PFSK-1 (cell line): Measurements from ENCODE around the gene DUSP21.

ENCODE experiments used
- FOXP2 ChIP-seq: optimal IDR thresholded peaks from 2 replicates; pipeline ENCODE3; 2011; ENCODE audit warnings: borderline replicate concordance, control low read depth, inconsistent platforms; ENCODE audit not compliant: insufficient read depth; ENCODE audit errors: extremely low read length, extremely low read depth
- POLR2AphosphoS5 ChIP-seq: IDR thresholded peaks from 2 replicates; pipeline ENCODE4 v1.6.1; 2012; ENCODE audit warnings: low read depth, mild to moderate bottlenecking, control low read depth, low read length, moderate library complexity
- SIN3A ChIP-seq: IDR thresholded peaks from 2 replicates; pipeline ENCODE4 v1.6.1; 2012; ENCODE audit warnings: mild to moderate bottlenecking, low read length, moderate library complexity, borderline replicate concordance; ENCODE audit not compliant: insufficient read depth
- TAF1 ChIP-seq: IDR thresholded peaks from 2 replicates; pipeline ENCODE4 v1.6.1; 2012; ENCODE audit warnings: low read length, control low read depth, borderline replicate concordance; ENCODE audit not compliant: insufficient read depth
- TF ChIP-seq, protein P1 (sequence below), 2 experiments: IDR thresholded peaks; 2 replicates each; pipeline versions ENCODE4 v1.6.1 to v1.8.0; 2011 to 2012; ENCODE audit warnings: low read depth in 2 of 2, low read length in 2 of 2, control low read depth in 1 of 2, inconsistent platforms in 1 of 2, mild to moderate bottlenecking in 1 of 2, moderate library complexity in 1 of 2; ENCODE audit not compliant: insufficient read depth in 1 of 2

Gene DUSP21

DNA sequence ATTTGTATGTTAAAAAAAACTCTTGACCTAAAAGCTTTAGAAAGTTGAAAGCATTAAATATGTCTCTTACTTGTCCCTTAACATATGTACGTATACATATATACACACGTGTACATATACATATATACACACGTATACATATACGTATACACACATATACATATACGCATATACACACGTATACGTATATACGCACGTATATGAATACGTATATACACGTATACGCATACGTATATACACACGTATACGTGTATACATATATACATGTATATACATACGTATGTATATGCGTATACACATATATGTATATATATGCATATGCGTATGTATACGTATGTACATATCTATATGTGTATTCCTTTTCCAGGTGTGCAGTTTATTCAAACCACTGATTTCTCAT lies 32.9 kb downstream of the DUSP21 start:
- TF ChIP-seq SIN3A: no peak
- TF ChIP-seq, protein P1, sequence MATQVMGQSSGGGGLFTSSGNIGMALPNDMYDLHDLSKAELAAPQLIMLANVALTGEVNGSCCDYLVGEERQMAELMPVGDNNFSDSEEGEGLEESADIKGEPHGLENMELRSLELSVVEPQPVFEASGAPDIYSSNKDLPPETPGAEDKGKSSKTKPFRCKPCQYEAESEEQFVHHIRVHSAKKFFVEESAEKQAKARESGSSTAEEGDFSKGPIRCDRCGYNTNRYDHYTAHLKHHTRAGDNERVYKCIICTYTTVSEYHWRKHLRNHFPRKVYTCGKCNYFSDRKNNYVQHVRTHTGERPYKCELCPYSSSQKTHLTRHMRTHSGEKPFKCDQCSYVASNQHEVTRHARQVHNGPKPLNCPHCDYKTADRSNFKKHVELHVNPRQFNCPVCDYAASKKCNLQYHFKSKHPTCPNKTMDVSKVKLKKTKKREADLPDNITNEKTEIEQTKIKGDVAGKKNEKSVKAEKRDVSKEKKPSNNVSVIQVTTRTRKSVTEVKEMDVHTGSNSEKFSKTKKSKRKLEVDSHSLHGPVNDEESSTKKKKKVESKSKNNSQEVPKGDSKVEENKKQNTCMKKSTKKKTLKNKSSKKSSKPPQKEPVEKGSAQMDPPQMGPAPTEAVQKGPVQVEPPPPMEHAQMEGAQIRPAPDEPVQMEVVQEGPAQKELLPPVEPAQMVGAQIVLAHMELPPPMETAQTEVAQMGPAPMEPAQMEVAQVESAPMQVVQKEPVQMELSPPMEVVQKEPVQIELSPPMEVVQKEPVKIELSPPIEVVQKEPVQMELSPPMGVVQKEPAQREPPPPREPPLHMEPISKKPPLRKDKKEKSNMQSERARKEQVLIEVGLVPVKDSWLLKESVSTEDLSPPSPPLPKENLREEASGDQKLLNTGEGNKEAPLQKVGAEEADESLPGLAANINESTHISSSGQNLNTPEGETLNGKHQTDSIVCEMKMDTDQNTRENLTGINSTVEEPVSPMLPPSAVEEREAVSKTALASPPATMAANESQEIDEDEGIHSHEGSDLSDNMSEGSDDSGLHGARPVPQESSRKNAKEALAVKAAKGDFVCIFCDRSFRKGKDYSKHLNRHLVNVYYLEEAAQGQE (IDR thresholded peaks at IDR 0.05; ENCODE audit: insufficient read depth in 1 of 2, low read depth in 2 of 2, low read length in 2 of 2): no peak

GRCh38 chrX:44878780-44879179 lies 35.0 kb downstream of the DUSP21 start:
- TF ChIP-seq FOXP2 (no peak), POLR2AphosphoS5 (no peak)

DNA sequence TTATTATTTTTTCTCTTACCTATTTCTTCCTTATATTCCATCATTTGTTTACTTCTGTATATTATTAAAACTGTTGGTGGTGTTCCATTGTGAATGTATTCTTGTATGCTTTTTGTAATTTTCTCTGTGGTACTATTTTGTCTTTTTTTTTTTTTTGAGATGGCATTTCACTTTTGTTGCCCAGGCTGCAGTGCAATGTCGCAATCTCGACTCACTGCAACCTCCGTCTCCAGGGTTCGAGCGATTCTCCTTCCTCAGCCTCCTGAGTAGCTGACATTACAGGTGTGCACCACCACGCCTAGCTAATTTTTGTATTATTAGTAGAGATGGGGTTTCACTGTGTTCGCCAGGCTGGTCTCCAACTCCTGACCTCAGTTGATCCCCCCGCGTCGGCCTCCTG lies 37.7 kb downstream of the DUSP21 start:
- TF ChIP-seq POLR2AphosphoS5 (no peak), FOXP2 (no peak), SIN3A (no peak)

DNA sequence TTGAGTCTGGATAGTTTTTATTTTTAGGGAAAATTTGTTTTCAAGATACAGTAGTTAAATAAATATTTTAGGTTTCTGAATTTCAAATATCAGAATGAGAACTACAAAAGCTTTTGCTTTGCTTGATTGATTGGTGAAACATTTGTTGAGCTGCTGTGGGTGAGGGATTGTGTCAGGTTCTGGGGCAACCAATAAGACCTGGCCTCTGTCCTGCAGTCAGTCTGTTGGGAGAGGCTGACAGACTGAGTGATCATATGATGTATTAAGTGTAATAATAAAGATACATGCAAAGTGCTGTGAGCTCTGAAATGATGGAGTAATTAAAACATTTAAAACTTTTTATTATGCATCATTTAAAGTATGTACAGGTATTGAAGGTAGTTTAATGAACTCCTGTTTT lies 38.8 kb downstream of the DUSP21 start:
- TF ChIP-seq TAF1: no peak
- TF ChIP-seq SIN3A: no peak
- TF ChIP-seq, protein P1 (IDR thresholded peaks at IDR 0.05; ENCODE audit: insufficient read depth in 1 of 2, low read depth in 2 of 2, low read length in 2 of 2): no peak
- no peak for TF ChIP-seq FOXP2
- TF ChIP-seq POLR2AphosphoS5: no peak

GRCh38 chrX:44884944-44885343 lies 41.1 kb downstream of the DUSP21 start:
- TF ChIP-seq, protein P1 (IDR thresholded peaks at IDR 0.05; ENCODE audit: insufficient read depth in 1 of 2, low read depth in 2 of 2, low read length in 2 of 2): no peak
- no peak for TF ChIP-seq TAF1
- no peak for TF ChIP-seq SIN3A
- no peak for TF ChIP-seq FOXP2
- TF ChIP-seq POLR2AphosphoS5: no peak

GRCh38 chrX:44889824-44890223 lies 46.0 kb downstream of the DUSP21 start:
- TF ChIP-seq TAF1 (no peak), SIN3A (no peak), POLR2AphosphoS5 (no peak), FOXP2 (no peak)
- TF ChIP-seq, protein P1 (IDR thresholded peaks at IDR 0.05; ENCODE audit: insufficient read depth in 1 of 2, low read depth in 2 of 2, low read length in 2 of 2): no peak
